Body of pancreas (tissue), 4 donors: ENCODE results near the gene PPP1R7. TPM values are rescaled to one million over a fixed set of nuclear protein-coding genes. Genes with fewer than 3 reads are reported as not detected.

ENCODE experiments used
- ATAC-seq: fragments of 150-250 bp; one replicate; pipeline ENCODE4 v1.9.1; 2016
- DNase-seq, 4 donors: peaks; one replicate each; pipeline ENCODE4 v3.0.0-alpha.2; 2019
- H3K27ac ChIP-seq, 4 donors: fragments of 200-600 bp; sonication (generic); 1 replicate in 3 of 4; 2 replicates in 1 of 4; pipeline versions ENCODE4 v1.5.1 to v1.6.1; 2016 to 2019; ENCODE audit warnings: mild to moderate bottlenecking in 1 of 4, mixed read lengths in 1 of 4, moderate library complexity in 1 of 4
- H3K27me3 ChIP-seq, 2 donors: fragments of 200-600 bp; sonication (generic); one replicate each; pipeline ENCODE4 v1.6.0; 2016; ENCODE audit warnings: mild to moderate bottlenecking in 1 of 2
- H3K36me3 ChIP-seq, 2 donors: fragments of 200-600 bp; sonication (generic); replicated peaks in 1 of 2; 2 replicates each; pipeline ENCODE4 v1.5.1; 2016; ENCODE audit warnings: low read depth in 2 of 2; ENCODE audit not compliant: insufficient read depth in 1 of 2
- H3K4me1 ChIP-seq: fragments of 200-600 bp; sonication (generic); one replicate; pipeline ENCODE4 v1.6.0; 2016
- H3K4me3 ChIP-seq, 2 donors: fragments of 200-600 bp; sonication (generic); 1 replicate in 1 of 2; 2 replicates in 1 of 2; pipeline ENCODE4 v1.5.1; 2016 to 2019
- H3K9me3 ChIP-seq, 3 donors: fragments of 200-600 bp; sonication (generic); 1 replicate in 2 of 3; 2 replicates in 1 of 3; pipeline ENCODE4 v1.5.1; 2016
- POLR2A ChIP-seq, 3 donors: fragments of 450-650 bp; IDR thresholded peaks; one replicate each; pipeline ENCODE4 v1.6.1; 2016; ENCODE audit warnings: antibody characterized with exemption in 3 of 3, mild to moderate bottlenecking in 2 of 3
- WGBS, 2 donors: methylation state at CpG; one replicate each; pipeline ENCODE4 v1.1.5; 2017; 5-methylcytosine and 5-hydroxymethylcytosine counted together
- intact Hi-C: fragments of 100-400 bp; cut with DNase I; formaldehyde crosslinking; loops from one replicate; pipeline ENCODE4 v1.15.1; 2023
- total RNA-seq, 2 donors: library from RNA; depleted of rRNA; stranded (reverse); fragments of >200 nt; gene quantifications; one replicate each; pipeline ENCODE4 v1.1.0, GENCODE V29; 2016
- TF ChIP-seq, protein P1 (sequence below), 7 experiments: fragments of 450-650 bp in 4 of 7; fragments of 200-600 bp in 3 of 7; sonication (generic) in 3 of 7; IDR thresholded peaks; one replicate each; pipeline ENCODE4 v1.5.1; 2016 to 2019; ENCODE audit warnings: antibody characterized with exemption in 7 of 7

PPP1R7 gene
- total RNA-seq, 2 donors from 2014 or later: 27.0 to 99.4 TPM

DNA sequence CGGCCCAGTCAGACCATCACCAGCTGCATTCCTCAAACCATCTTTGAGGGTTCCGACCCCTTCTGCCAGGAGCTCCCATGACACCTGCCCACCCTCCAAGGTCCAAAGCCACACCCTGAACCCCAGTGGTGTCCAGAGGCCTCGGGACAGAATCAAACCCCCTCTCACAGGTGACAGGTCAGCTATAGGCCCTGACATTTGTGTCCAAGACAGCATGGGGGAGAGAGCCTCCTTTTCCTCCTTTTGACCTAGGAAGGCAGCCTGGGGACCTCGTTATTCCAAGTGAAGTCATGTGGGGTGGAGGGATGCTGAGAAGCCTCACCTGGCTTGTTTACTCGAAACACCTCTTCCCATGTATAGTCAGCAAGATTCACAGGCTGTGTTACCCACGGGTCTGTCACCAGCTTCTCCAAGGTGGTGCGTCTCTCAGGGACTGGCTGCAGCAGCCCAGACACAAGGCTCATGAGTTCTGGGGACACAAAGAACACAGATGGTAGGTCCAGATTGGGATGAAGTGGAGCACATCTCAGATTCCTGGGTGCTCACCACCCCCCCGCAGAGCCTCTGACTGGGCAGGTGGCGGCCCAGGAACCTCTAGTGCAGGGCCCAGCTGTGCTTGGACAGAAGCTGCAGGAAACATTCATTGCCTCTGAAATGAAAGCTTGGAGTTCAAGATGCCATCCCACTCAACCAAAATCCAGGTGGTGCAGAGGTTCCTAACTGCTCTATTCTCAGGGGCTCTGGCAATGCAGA lies 43.1 kb upstream of the PPP1R7 start:
- intact Hi-C loops: no loop called here
- WGBS, 2 donors: 85 to 86% methylated on average over 7 to 9 of the region's 9 CpGs
- Histone ChIP-seq H3K27me3 (no peaks in the 10 kb centered on the region), H3K27ac (no peak overlapping the region), H3K4me1 (peaks cover 10% of the 10 kb centered on the region), H3K36me3 (no peaks in the 10 kb centered on the region), H3K9me3 (no peaks in the 10 kb centered on the region), H3K4me3 (no peak overlapping the region)
- DNase-seq: no peak
- no peak for ATAC-seq
- TF ChIP-seq, protein P1, sequence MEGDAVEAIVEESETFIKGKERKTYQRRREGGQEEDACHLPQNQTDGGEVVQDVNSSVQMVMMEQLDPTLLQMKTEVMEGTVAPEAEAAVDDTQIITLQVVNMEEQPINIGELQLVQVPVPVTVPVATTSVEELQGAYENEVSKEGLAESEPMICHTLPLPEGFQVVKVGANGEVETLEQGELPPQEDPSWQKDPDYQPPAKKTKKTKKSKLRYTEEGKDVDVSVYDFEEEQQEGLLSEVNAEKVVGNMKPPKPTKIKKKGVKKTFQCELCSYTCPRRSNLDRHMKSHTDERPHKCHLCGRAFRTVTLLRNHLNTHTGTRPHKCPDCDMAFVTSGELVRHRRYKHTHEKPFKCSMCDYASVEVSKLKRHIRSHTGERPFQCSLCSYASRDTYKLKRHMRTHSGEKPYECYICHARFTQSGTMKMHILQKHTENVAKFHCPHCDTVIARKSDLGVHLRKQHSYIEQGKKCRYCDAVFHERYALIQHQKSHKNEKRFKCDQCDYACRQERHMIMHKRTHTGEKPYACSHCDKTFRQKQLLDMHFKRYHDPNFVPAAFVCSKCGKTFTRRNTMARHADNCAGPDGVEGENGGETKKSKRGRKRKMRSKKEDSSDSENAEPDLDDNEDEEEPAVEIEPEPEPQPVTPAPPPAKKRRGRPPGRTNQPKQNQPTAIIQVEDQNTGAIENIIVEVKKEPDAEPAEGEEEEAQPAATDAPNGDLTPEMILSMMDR (IDR thresholded peaks at IDR 0.05): no peak
- TF ChIP-seq POLR2A (IDR thresholded peaks at IDR 0.05): no peak

DNA sequence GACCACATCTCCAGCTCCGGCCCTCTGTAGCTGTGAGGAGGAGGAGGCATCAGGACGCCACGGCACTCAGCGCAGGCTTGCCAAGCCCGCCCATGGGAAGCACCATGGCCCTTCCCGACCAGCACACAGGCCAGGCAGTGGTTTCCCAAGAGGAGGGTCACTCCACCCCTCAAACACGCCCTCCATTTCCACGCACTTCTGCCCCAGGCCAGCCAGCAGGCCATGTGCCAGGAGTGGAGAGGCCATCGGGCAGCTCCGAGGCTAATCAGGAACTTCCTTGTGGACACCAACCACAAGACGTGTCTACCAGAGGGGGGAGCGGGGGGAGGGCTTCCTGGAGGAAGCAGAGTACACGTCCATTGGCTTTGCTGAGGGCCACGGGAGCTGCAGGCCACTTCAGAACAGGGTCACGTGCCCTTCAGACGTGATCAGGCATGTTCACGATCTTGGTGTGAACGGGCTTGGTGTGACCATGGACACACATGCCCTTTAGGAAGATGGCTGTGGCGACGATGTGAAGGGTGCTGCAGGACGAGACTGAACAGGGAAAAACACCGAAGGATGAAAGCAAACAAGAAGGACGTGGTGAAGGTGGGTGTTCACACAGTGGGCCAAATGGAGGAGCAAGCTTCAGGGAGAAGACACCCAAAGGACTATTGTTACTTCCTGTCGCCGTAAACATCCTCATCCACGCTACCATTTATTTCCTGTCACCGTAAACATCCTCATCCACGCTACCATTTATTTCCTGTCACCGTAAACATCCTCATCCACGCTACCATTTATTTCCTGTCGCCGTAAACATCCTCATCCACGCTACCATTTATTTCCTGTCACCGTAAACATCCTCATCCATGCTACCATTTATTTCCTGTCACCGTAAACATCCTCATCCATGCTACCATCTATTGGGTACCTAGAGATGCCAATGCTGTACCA lies 41.7 kb upstream of the PPP1R7 start:
- intact Hi-C loops: no loop called here
- no peak for DNase-seq
- Histone ChIP-seq H3K9me3 (no peaks in the 10 kb centered on the region), H3K36me3 (no peaks in the 10 kb centered on the region), H3K4me3 (no peak overlapping the region), H3K27me3 (no peaks in the 10 kb centered on the region), H3K4me1 (peaks cover 2% of the 10 kb centered on the region), H3K27ac (no peak overlapping the region)
- WGBS, 2 donors: 81 to 82% methylated on average over 24 to 35 of the region's 35 CpGs
- peak; percentile 27 for ATAC-seq
- no peak for TF ChIP-seq POLR2A (IDR thresholded peaks at IDR 0.05)
- TF ChIP-seq, protein P1 (IDR thresholded peaks at IDR 0.05): no peak

DNA sequence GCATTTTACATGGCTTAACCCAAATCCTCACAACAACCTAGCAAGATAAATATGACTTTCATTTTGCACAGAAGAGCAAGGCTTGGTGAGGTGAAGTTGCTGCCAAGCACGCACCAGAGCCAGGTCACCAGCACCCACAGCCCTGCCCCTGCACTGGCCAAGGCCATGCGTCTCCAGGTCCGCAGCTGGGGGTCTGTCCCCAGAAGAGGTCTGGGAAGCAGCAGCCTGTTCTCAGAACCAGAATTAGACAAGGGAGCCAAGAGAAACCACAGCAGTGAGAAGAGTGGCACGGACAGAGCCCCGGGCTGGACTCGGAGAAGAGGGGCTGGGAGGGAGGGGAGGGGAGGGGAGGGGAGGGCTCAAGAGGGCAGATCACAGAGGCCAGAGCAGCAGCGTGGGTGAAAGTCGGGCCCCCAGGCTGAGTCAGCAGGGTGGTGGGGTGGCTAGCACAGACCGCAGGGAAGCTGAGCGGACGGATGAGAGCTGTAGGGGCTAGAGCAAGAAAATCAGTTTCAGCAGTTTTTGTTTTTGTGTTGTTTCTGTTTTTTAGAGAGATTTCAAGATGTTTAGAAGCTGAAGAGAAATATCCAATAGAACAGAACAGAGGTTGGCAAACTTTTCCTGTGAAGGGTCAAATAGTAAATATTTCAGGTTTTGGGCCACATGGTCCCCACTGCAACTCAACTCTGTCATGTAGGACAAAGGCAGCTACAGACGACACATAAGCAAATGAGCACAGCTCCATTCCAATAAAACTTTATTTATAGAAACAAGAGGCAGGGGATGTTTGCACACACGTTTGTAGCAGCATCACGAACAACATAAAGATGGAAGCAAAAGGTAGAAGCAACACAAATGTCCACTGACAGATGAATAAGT lies 40.8 kb upstream of the PPP1R7 start:
- H3K36me3 ChIP-seq: peaks cover 0 to 2% of the 10 kb centered on the region in 2 donors
- TF ChIP-seq, protein P1 (IDR thresholded peaks at IDR 0.05): no peak
- no peak for TF ChIP-seq POLR2A (IDR thresholded peaks at IDR 0.05)
- no peak overlapping the region for H3K4me3 ChIP-seq
- intact Hi-C loops: no loop called here
- H3K4me1 ChIP-seq: no peaks in the 10 kb centered on the region
- WGBS, 2 donors: 82 to 89% methylated on average over 14 of the region's 14 CpGs
- H3K9me3 ChIP-seq: no peaks in the 10 kb centered on the region
- no peak overlapping the region for H3K27ac ChIP-seq
- DNase-seq: no peak
- no peak for ATAC-seq
- H3K27me3 ChIP-seq: no peaks in the 10 kb centered on the region

DNA sequence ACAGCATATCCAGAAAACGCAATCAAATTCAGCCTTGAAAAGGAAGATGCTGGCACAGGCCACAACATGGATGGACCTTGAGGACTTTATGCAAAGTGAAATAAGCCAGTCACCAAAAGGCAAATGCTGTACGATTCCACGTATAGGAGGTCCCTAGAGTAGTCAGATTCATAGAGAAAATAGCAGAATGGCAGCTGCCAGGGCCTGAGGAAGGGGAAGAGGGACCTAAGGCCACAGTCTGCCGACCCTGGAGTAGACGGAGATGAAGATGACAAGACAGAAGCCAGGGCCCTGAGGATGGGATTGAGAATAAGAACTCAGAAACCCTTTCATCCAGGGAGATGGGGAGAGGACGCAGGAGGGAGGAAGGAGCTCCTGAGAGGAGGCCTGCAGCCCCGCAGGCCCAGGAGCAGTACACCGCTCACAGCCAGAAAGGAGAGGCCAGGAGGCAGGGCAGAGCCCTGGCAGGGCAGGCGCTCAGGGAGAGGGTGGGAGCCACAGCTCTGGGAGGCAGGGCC lies 40.1 kb upstream of the PPP1R7 start:
- no peak for TF ChIP-seq POLR2A (IDR thresholded peaks at IDR 0.05)
- TF ChIP-seq, protein P1 (IDR thresholded peaks at IDR 0.05): no peak
- intact Hi-C loops: no loop called here
- 86 to 96% methylated on average over 8 to 9 of the region's 9 CpGs for WGBS, 2 donors
- Histone ChIP-seq H3K27ac (no peak overlapping the region), H3K4me1 (no peaks in the 10 kb centered on the region), H3K27me3 (no peaks in the 10 kb centered on the region), H3K4me3 (no peak overlapping the region), H3K36me3 (peaks cover 0 to 2% of the 10 kb centered on the region in 2 donors), H3K9me3 (no peaks in the 10 kb centered on the region)
- ATAC-seq: no peak
- DNase-seq: no peak
